RWPE1 (cell line): Measurements from ENCODE around the gene CNTLN.
"Not testable (repeated sequence)": the region's sequence is repeated elsewhere in the genome, so short reads cannot be mapped to it uniquely, and the experiment has no call there.

ENCODE experiments used
- CTCF ChIA-PET: fragments of 350-600 bp; sonication (Branson Sonifier 250); formaldehyde crosslinking; extraction: SDS; loops from one replicate; lab custom pipeline; 2021; lab: Yijun Ruan, JAX
- POLR2A ChIA-PET: fragments of 400-600 bp; formaldehyde crosslinking; extraction: SDS; loops from one replicate; lab custom pipeline; 2020; ENCODE audit warnings: antibody characterized with exemption; ENCODE audit not compliant: low non-redundant PET; lab: Yijun Ruan, JAX
- DNase-seq: peaks from one replicate; pipeline ENCODE4 v3.0.0; 2012; ENCODE audit warnings: low spot score
- H3K27ac ChIP-seq: fragments of 450-650 bp; 2 replicates; pipeline ENCODE4 v1.5.1; 2017
- CTCF ChIP-seq: fragments of 450-650 bp; conservative IDR thresholded peaks from 2 replicates; pipeline ENCODE4 v1.5.1; 2017; ENCODE audit warnings: low read depth, mild to moderate bottlenecking

The CNTLN gene

GRCh38 chr9:17519761-17520160 lies 384.9 kb downstream of the CNTLN start:
- ChIA-PET POLR2A (no interaction called here), CTCF (interaction anchor here (0.6 to 1.0 kb wide), 2 partner anchors 95 to 657 kb away, joined by 3 to 7 read pairs; no protein-coding TSS in a partner anchor)
- TF ChIP-seq CTCF, result no peak
- H3K27ac ChIP-seq, result no peak overlapping the region
- no peak for DNase-seq

- H3K27ac ChIP-seq, result no peak overlapping the region
- no peak for DNase-seq
- ChIA-PET POLR2A (no interaction called here), CTCF (interaction anchor here (0.6 to 1.1 kb wide), 3 partner anchors 94 to 658 kb away, joined by 3 to 7 read pairs (median 4); no protein-coding TSS in a partner anchor)
- no peak for TF ChIP-seq CTCF
These were observed 385.6 kb downstream of the CNTLN start for GRCh38 chr9:17520268-17521064.

- POLR2A ChIA-PET, result no interaction called here
- DNase-seq, result no peak
- CTCF ChIA-PET, result interaction anchor here (1.1 kb wide), 1 partner anchor 290 kb away, joined by 4 read pairs; no protein-coding TSS in a partner anchor
These were observed 386.4 kb downstream of the CNTLN start for GRCh38 chr9:17521100-17521855.

GRCh38 chr9:17526726-17527125 lies 391.9 kb downstream of the CNTLN start:
- CTCF ChIA-PET, result interaction anchor here (1.4 kb wide), 1 partner anchor 276 kb away, joined by 4 read pairs; no protein-coding TSS in a partner anchor

More at GRCh38 chr9:17521100-17521855, 386.4 kb downstream of the CNTLN start:
- H3K27ac ChIP-seq, result no peak overlapping the region
- no peak for TF ChIP-seq CTCF

GRCh38 chr9:17528859-17529258 lies 394.0 kb downstream of the CNTLN start:
- DNase-seq, result no peak
- no peak overlapping the region for H3K27ac ChIP-seq
- ChIA-PET CTCF (no interaction called here), POLR2A (no interaction called here)
- TF ChIP-seq CTCF, result peak; percentile 55

More at GRCh38 chr9:17526726-17527125, 391.9 kb downstream of the CNTLN start:
- H3K27ac ChIP-seq, POLR2A ChIA-PET, DNase-seq: not testable (repeated sequence)

- no peak overlapping the region for H3K27ac ChIP-seq
- TF ChIP-seq CTCF, result peak; percentile 88
- ChIA-PET CTCF (interaction anchor here (0.6 to 1.5 kb wide), 5 partner anchors 65 to 1912 kb away, joined by 3 to 10 read pairs (median 6); no protein-coding TSS in a partner anchor), POLR2A (no interaction called here)
- peak; percentile 53 for DNase-seq
These were observed 396.9 kb downstream of the CNTLN start for GRCh38 chr9:17531642-17532254.
